PC-9 (cell line): ENCODE data around the gene SNCAIP.

Experiments used
- CTCF ChIP-seq: fragments of 200-600 bp; sonication (generic); conservative IDR thresholded peaks from 2 replicates; pipeline ENCODE4 v1.6.1; 2017; ENCODE audit warnings: mixed run types, antibody characterized with exemption, mild to moderate bottlenecking, moderate library complexity
- EZH2 ChIP-seq: fragments of 200-600 bp; sonication (generic); IDR thresholded peaks from 2 replicates; pipeline ENCODE4 v1.8.0; 2017; ENCODE audit warnings: antibody characterized with exemption, low read depth

- TF ChIP-seq CTCF = no peak
- TF ChIP-seq EZH2 = no peak
Observed at GRCh38 chr5:122366501-122366900, 54.5 kb downstream of the SNCAIP start.
